ENCODE measurements around the gene THOC5.
"Not testable (repeated sequence)": the region's sequence is repeated elsewhere in the genome, so short reads cannot be mapped to it uniquely, and the experiment has no call there.

Gene THOC5

DNA sequence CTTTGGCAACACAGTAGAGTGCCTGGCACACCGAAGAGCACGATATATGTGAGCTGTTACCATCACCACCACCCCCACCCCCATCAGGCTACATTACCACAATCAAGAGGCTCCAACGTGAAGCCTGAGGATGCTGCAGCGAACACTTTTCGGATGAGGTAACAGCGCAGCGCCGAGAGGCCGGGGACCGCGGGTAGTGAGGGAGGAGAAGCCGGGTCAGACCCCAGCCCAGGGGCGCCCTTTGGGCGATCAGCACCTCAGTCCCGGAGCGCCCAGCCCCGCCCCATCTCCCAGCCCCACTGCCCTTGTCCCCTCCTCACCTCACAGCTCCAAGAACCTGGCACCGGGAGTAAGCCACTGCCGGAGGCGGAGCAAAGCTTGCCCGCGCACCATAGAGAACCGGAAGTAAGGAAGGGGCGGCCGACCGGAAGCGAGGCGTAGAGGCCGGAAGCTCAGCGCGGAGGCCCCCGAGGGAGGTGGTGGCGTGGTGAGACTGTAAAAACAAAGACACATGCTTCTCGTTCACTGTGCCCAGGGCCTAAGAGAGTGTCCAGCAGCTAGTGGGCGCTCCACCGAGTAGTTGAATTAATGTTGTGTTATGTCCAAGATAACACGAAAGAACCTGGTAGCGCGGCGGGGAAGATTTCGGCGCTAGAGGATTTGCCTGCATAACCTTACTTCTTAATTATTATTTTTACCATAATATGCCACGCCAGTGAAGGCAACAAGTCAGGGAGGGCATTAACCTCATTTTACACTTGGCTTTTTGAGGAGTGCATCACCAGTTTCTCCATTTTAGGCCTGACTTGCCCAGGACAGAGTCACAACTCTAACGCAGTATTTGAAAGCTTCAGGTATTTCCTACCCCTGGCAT, at the start of gene THOC5:
Gene THOC5, minus strand, starts transcription at position 407 of the 874 bp plus-strand sequence. CDS start 4,610 bp downstream, outside the sequence.
- peak; percentile 76 for DNase-seq (ENCODE audit: low read depth)

GRCh38 chr22:29598684-29599020, 45.1 kb upstream of the THOC5 start:
- no peak for DNase-seq (ENCODE audit: low read depth)

- not testable (repeated sequence) for DNase-seq (ENCODE audit: low read depth)
Observed at GRCh38 chr22:29597871-29598683, 44.5 kb upstream of the THOC5 start.

DNA sequence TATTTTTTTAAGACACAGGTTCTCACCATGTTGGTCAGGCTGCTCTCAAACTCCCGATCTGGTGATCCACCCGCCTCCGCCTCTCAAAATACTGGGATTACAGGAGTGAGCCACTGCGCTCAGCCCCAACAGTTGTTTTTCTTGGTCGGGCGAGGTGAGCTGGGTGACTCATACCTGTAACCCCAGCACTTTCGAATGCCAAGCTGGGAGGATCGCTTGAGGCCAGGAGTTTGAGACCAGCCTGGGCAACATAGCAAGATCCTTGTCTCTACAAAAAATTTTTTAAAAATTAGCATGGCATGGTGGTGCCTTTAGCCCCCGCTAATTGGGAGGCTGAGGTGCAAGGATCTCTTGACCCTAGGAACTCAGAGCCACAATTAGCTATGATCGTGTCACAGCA, 42.9 kb upstream of the THOC5 start:
- no peak for DNase-seq (ENCODE audit: low read depth)

DNA sequence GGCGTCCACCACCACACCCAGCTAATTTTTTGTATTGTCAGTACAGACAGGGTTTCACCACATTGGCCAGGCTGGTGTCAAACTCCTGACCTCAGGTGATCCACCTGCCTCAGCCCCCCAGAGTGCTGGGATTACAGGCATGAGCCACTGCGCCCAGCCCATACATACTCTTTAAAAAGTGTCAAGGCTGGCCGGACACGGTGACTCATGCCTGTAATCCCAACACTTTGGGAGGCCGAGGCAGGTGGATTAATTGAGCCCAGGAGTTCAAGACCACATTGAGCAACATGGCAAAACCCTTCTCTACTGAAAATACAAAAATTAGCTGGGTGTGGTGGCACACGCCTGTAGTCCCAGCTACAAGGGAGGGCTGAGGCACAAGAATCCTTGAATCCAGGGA, 40.9 kb upstream of the THOC5 start:
- not testable (repeated sequence) for DNase-seq (ENCODE audit: low read depth)

DNA sequence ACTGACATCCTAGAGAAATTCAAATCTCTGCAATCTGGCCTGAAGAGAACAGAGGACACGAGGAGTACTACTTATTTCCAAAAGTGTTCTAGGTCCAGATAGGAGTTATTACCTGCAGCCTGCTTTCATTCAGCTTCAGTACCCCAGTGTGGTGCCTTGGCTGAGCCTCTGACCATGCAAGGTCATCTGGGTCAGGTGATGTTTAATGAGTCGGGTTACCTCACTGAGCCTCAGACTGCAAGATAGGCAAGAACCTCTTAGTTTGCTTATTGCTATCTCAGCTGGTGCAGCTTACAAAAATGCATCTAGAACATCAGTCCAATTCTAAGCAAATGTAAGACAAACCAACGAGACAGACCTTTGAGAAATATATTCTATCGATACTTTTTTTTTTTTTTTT, 40.4 kb upstream of the THOC5 start:
- DNase-seq (ENCODE audit: low read depth): no peak

GRCh38 chr22:29587938-29588699, 34.6 kb upstream of the THOC5 start:
- DNase-seq (ENCODE audit: low read depth): peak; percentile 80

DNA sequence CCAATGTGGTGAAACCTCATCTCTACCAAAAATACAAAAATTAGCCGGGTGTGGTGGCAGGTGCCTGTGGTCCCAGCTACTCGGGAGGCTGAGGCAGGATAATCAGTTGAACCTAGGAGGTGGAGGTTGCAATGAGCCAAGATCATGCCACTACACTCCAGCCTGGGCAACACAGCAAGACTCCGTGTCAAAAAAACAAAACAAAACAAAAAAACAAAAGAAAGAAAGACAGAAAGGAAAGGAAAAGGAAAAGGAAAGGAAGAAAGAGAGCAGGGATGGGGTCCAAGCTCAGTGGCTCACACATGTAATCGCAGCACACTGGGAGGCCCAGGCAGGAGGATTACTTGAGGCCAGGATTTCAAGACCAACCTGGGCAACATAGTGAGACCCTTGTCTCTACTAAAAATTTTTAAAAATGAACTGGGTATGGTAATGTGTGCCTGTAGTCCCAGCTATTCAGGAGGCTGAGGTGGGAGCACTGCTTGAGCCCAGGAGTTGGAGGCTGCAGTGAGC, 32.7 kb upstream of the THOC5 start:
- not testable (repeated sequence) for DNase-seq (ENCODE audit: low read depth)

GRCh38 chr22:29584975-29585374, 31.4 kb upstream of the THOC5 start:
- no peak for DNase-seq (ENCODE audit: low read depth)

DNA sequence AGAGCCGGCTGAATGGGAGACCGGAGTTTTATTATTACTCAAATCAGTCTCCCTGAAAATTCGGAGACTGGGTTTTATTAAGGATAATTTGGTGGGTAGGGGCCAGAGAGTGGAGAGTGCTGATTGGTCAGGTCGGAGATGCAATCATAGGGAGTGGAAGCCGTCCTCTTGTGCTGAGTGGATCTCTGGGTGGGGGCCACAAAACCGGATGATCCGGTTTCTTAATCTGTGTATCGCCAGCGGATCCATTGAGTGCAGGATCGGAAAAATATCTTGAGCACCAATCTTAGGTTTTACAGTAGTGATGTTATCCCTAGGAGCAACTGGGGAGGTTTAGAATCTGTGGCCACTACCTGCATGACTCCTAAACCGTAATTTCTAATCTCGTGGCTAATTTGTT, 28.2 kb upstream of the THOC5 start:
- DNase-seq (ENCODE audit: low read depth): no peak

- DNase-seq (ENCODE audit: low read depth): no peak
Observed at GRCh38 chr22:29580200-29580810, 26.7 kb upstream of the THOC5 start.

GRCh38 chr22:29578462-29579200, 25.1 kb upstream of the THOC5 start:
- DNase-seq (ENCODE audit: low read depth): no peak

DNA sequence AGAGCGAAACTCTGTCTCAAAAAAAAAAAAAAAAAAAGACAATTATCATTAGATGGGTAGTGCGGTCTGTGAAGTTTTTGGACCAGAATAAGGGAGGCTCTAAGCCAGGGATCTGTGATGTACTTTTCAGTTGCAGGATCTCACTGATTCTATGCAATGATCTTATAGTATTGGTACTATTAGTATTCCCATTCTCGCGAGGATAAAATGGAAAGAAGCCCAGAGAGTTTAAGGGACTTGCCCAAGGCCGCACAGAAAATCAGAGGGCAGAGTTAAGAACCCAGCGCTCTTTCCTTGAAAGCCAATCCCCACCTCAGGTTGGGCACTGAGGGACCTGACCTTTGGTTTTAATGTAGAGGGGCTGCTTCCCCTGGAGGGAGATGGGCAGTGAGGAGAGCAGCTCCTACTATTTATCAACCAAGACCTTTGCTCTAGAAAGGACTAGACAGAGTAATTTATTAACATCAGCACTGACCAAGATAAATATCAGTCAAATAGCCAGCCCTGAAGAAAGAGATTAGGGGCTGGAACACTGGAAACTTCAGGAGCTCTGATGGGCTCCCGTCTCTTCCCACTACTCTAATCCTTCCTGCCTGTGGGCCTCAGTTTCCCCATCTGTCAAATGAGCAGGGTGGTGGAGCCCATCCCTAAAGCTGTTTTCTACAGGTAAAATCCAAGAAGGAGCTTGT, 21.3 kb upstream of the THOC5 start:
- no peak for DNase-seq (ENCODE audit: low read depth)

DNA sequence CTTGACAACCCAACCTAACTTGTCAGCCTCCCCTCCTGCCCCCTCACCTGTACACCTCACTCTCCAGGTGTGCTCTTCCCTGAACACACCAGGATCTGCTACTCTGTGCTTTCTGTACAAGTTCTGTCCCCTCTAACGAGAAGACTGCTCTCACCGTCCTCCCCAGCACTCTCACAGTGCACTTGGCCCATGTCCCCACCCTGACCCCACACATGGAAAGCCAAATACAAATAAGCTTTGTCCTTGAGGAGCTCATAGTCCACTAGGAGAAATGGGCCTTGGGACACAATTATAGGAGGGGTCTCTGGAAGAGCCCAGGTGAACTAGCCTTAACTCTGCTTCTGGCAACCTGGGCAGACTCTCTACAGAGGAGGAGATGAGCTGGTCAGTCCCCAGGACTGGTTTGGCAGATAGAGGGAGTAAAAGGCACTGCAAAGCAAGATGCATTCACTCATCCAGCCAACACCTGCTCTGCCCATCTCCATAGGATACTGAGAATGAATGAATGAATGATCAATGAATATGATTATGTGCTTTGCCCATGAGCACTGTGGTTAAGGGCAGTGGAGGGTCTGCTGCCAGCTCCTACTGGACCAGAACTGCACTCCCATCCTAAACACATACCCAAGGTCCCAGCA, 17.5 kb upstream of the THOC5 start:
- DNase-seq (ENCODE audit: low read depth): no peak

DNA sequence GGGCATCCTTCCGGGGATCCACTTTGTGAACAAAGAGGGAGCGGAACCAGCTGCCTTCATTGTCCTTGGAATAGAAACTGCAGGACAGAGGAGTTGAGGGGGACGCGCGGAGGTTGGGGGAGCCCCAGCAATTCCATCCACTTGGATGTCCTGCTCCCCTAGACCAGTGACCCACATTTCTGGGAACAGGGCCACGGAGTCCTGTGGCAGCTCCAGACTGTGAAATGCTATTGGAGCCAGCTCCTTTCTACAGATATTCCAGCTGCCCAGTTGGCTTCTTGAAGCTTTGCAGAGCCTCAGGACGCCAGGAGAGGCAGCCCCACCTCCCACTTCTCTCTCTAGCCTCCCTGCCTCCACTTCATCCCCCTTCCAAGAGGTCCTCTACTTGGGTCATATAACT, 16.9 kb upstream of the THOC5 start:
- no peak for DNase-seq (ENCODE audit: low read depth)

DNA sequence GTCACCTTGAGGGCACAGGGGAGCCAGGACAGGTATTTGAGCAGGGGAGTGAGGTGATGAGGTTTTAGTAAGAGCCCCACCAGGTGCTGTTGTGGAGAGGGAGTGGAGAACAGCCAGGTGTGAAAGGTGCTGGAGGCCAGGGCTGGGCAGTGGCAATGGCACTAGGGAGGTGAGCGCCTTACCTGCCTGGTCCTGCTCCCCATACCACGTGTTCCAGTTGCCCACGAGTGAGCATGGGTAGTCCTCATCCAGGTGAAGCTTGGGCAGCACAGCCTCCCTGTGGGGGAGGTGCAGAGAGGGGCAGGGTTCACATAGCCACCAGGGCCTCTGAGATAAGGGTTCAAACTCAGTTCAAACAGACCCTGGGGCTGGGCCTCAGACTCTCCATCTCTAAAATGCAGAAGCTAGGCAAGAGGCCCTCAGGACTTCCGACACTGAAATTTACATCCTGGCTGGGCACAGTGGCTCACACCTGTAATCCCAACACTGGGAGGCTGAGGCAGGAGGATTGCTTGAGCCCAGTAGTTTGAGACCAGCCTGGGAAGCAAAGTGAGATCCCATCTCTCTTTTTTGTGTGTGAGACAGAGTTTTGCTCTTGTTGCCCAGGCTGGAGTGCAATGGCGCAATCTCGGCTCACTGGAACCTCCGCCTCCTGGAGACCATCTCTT, 15.6 kb upstream of the THOC5 start:
- DNase-seq (ENCODE audit: low read depth): no peak

- no peak for DNase-seq (ENCODE audit: low read depth)
Observed at GRCh38 chr22:29567338-29567737, 13.8 kb upstream of the THOC5 start.

DNA sequence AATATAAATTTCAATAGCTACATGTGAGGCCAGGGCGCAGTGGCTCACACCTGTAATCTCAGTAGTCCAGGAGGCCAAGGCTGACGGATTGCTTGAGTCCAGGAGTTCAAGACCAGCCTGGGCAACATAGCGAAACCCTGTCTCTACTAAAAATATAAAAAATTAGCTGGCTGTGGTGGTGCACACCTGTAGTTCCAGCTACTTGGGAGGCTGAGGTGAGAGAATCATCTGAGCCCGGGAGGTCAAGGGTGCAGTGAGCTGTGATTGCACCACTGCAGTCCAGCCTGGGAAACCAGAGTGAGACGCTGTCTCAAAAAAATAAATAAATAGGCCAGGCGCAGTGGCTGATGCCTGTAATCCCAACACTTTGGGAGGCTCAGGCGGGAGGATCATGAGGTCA, 13.0 kb upstream of the THOC5 start:
- DNase-seq (ENCODE audit: low read depth): not testable (repeated sequence)

Data from HS-5 (cell line).